ENCODE results near the gene AMIGO2.

GRCh38 chr12:47041327-47041726 lies 38.4 kb downstream of the AMIGO2 start:
- TF ChIP-seq POLR2A (IDR thresholded peaks at IDR 0.05) (no peak), CTCF (IDR thresholded peaks at IDR 0.05 in 8 of 11, conservative IDR thresholded peaks at IDR 0.05 in 3 of 11) (no peak)
